ENCODE measurements around the gene FSTL5. TPM values are rescaled to one million over a fixed set of nuclear protein-coding genes. Genes with fewer than 3 reads are reported as not detected.

Gene FSTL5
- total RNA-seq, 1 experiment from 2014 or later: 29.4 TPM

DNA sequence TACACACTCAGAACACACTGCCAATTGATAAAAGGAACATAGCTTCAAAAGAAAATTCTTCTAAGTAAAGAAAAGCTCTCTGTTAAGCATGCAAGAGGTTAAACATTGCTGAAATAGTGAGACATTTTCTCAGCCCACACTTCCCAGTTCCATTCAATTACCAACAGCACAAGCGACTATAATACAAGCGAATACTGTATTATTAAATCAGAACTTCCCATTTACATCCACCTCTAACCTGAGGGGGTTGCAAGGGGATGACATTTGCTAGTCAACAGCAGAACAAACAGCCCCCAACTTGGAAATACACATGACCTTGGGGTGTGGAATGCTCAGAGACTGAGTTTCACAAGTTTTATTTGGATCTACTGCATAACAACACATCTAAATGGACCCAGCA, 1.1 kb downstream of the FSTL5 start:
- H2AFZ ChIP-seq: no peak overlapping the region
- BruUV-seq (replicated peaks): no TSS peak
- no peak overlapping the region for H3K4me2 ChIP-seq
- no peaks in the 10 kb centered on the region for H3K9me2 ChIP-seq (ENCODE audit: insufficient read depth)
- no peaks in the 10 kb centered on the region for H3K27me3 ChIP-seq (ENCODE audit: insufficient read depth, low read depth)
- no peaks in the 10 kb centered on the region for H3K9me3 ChIP-seq (ENCODE audit: insufficient read depth, low read depth)
- intact Hi-C loops (cut with micrococcal nuclease; ENCODE audit: unreplicated experiment): loop anchor here (10.0 kb wide), 2 partner anchors 302 to 598 kb away; no protein-coding TSS in a partner anchor
- H3K4me3 ChIP-seq: no peak overlapping the region
- H3K36me3 ChIP-seq (ENCODE audit: low read depth): no peaks in the 10 kb centered on the region
- no peak for TF ChIP-seq CTCF (conservative IDR thresholded peaks at IDR 0.05)
- no peaks in the 10 kb centered on the region for H4K20me1 ChIP-seq (ENCODE audit: insufficient read depth)
- H3F3A ChIP-seq (ENCODE audit: insufficient read depth, low read depth): no peaks in the 10 kb centered on the region; the same call in 1 of the 2 replicates
- no peak for DNase-seq
- H3K79me2 ChIP-seq (ENCODE audit: low read depth): no peaks in the 10 kb centered on the region
- no peak overlapping the region for H3K27ac ChIP-seq
- POLR2A ChIA-PET (ENCODE audit: unreplicated experiment): no interaction called here
- H3K4me1 ChIP-seq (replicated peaks; ENCODE audit: insufficient read depth): peaks cover 10% of the 10 kb centered on the region; the same call in 1 of the 2 replicates
- CTCF ChIA-PET: no interaction called here

- CTCF ChIA-PET: no interaction called here
- no peaks in the 10 kb centered on the region for H3K36me3 ChIP-seq (ENCODE audit: low read depth)
- BruUV-seq (replicated peaks): no TSS peak
- intact Hi-C loops (cut with micrococcal nuclease; ENCODE audit: unreplicated experiment): no loop called here
- no peaks in the 10 kb centered on the region for H3K27me3 ChIP-seq (ENCODE audit: insufficient read depth, low read depth)
- POLR2A ChIA-PET (ENCODE audit: unreplicated experiment): no interaction called here
- H3K79me2 ChIP-seq (ENCODE audit: low read depth): no peaks in the 10 kb centered on the region
- H3K4me1 ChIP-seq (replicated peaks; ENCODE audit: insufficient read depth): no peaks in the 10 kb centered on the region
- H2AFZ ChIP-seq: no peak overlapping the region
- no peaks in the 10 kb centered on the region for H3K9me3 ChIP-seq (ENCODE audit: insufficient read depth, low read depth)
- no peaks in the 10 kb centered on the region for H3K9me2 ChIP-seq (ENCODE audit: insufficient read depth)
- TF ChIP-seq CTCF (conservative IDR thresholded peaks at IDR 0.05) (no peak), EZH2 (IDR thresholded peaks at IDR 0.05; ENCODE audit: low read depth) (no peak)
- no peak for DNase-seq
- H3F3A ChIP-seq (ENCODE audit: insufficient read depth, low read depth): no peaks in the 10 kb centered on the region
- no peak overlapping the region for H3K4me3 ChIP-seq
- no peaks in the 10 kb centered on the region for H4K20me1 ChIP-seq (ENCODE audit: insufficient read depth)
- no peak overlapping the region for H3K4me2 ChIP-seq
- no peak overlapping the region for H3K27ac ChIP-seq
Observed at GRCh38 chr4:162157241-162157640, 6.6 kb downstream of the FSTL5 start.

DNA sequence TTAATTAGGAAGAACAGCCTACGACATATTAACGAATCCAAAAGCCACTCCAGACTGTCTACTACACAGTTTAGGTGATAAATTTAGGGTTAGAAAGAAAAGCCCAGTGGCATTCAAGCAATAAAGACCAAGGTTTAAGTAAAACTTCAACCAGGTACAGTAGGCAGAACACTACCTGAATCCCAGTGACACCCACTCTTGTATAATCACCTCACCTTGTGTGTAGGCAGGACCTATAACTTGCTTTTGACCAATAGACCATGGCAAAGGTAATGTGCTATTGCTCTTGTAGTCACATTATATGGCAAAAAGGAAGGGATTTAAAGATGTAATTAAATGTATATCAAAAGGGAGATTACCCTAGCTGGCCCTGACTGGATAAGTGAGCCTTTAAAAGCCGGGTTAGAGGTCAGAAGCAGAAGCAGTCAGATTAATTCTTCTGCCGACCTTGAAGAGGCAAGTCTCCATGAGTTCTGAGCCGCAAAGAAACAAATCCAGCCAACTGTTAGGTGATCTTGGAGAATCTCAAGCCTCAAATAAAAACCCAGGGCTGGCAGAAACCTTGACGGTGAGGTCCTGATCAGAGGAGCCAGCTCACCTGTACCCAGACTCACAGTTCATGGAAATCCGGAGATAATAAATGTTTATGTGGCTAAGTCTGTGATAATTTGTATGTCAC, 8.8 kb downstream of the FSTL5 start:
- Histone ChIP-seq H3K27ac (no peak overlapping the region), H3K9me3 (ENCODE audit: insufficient read depth, low read depth) (no peaks in the 10 kb centered on the region), H3K9me2 (ENCODE audit: insufficient read depth) (no peaks in the 10 kb centered on the region), H2AFZ (no peak overlapping the region), H3K36me3 (ENCODE audit: low read depth) (no peaks in the 10 kb centered on the region), H3F3A (ENCODE audit: insufficient read depth, low read depth) (no peaks in the 10 kb centered on the region), H3K79me2 (ENCODE audit: low read depth) (no peaks in the 10 kb centered on the region), H3K4me3 (no peak overlapping the region), H4K20me1 (ENCODE audit: insufficient read depth) (no peaks in the 10 kb centered on the region), H3K4me1 (replicated peaks; ENCODE audit: insufficient read depth) (no peaks in the 10 kb centered on the region), H3K27me3 (ENCODE audit: insufficient read depth, low read depth) (no peaks in the 10 kb centered on the region), H3K4me2 (no peak overlapping the region)
- POLR2A ChIA-PET (ENCODE audit: unreplicated experiment): no interaction called here
- CTCF ChIA-PET: no interaction called here
- DNase-seq: no peak
- intact Hi-C loops (cut with micrococcal nuclease; ENCODE audit: unreplicated experiment): no loop called here
- TF ChIP-seq CTCF (conservative IDR thresholded peaks at IDR 0.05) (no peak), EZH2 (IDR thresholded peaks at IDR 0.05; ENCODE audit: low read depth) (no peak)
- BruUV-seq (replicated peaks): no TSS peak
